Duodenal mucosa (tissue), 2 donors: ENCODE results near the gene LDLRAP1.

Experiments used
- H3K27ac ChIP-seq: one replicate; pipeline ENCODE4 v1.7.0; 2013; ENCODE audit warnings: low read depth, low read length
- H3K27me3 ChIP-seq, 2 donors: one replicate each; pipeline ENCODE4 v1.7.0; 2013; ENCODE audit warnings: low read length in 2 of 2, control low read depth in 1 of 2; ENCODE audit not compliant: insufficient read depth in 2 of 2, control insufficient read depth in 1 of 2
- H3K36me3 ChIP-seq, 2 donors: one replicate each; pipeline ENCODE4 v1.7.0; 2013; ENCODE audit warnings: low read length in 2 of 2, control low read depth in 1 of 2; ENCODE audit not compliant: insufficient read depth in 2 of 2, control insufficient read depth in 1 of 2
- H3K4me1 ChIP-seq, 2 donors: one replicate each; pipeline ENCODE4 v1.7.0; 2013; ENCODE audit warnings: low read length in 2 of 2, control low read depth in 1 of 2; ENCODE audit not compliant: insufficient read depth in 2 of 2, control insufficient read depth in 1 of 2
- H3K4me3 ChIP-seq, 2 donors: one replicate each; pipeline ENCODE4 v1.7.0; 2013; ENCODE audit warnings: low read length in 2 of 2, low read depth in 1 of 2
- H3K9ac ChIP-seq, 2 donors: one replicate each; pipeline ENCODE4 v1.7.0; 2013; ENCODE audit warnings: low read length in 2 of 2, low read depth in 1 of 2
- H3K9me3 ChIP-seq, 2 donors: one replicate each; pipeline ENCODE4 v1.7.0; 2013; ENCODE audit warnings: low read length in 2 of 2, control low read depth in 1 of 2; ENCODE audit not compliant: control insufficient read depth in 1 of 2

LDLRAP1 gene

GRCh38 chr1:25524568-25525360 is 18.6 kb upstream of the LDLRAP1 start:
- Histone ChIP-seq H3K9ac (no peak overlapping the region), H3K4me3 (no peak overlapping the region), H3K27ac (no peak overlapping the region), H3K4me1 (no peaks in the 10 kb centered on the region), H3K27me3 (peaks cover 0 to 3% of the 10 kb centered on the region in 2 donors), H3K9me3 (no peaks in the 10 kb centered on the region), H3K36me3 (no peaks in the 10 kb centered on the region)

DNA sequence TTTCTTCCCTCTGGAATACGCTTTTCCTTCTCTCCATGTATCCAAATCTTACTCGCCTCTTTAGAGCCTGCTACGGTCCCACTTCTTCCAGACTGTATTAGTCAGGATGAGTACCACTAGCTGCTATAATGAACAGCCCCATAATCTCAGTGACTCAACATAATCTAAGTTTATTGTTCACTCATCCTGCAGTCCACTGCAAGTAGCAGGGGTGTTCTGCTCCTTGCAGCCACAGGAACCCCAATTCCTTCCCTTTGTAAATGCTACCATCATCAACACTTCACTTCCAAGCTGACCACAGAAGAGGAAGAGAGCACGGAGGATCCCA is 18.1 kb upstream of the LDLRAP1 start:
- Histone ChIP-seq H3K27ac (no peak overlapping the region), H3K9me3 (no peaks in the 10 kb centered on the region), H3K9ac (no peak overlapping the region), H3K4me3 (no peak overlapping the region), H3K36me3 (no peaks in the 10 kb centered on the region), H3K27me3 (peaks cover 0 to 3% of the 10 kb centered on the region in 2 donors), H3K4me1 (no peaks in the 10 kb centered on the region)

DNA sequence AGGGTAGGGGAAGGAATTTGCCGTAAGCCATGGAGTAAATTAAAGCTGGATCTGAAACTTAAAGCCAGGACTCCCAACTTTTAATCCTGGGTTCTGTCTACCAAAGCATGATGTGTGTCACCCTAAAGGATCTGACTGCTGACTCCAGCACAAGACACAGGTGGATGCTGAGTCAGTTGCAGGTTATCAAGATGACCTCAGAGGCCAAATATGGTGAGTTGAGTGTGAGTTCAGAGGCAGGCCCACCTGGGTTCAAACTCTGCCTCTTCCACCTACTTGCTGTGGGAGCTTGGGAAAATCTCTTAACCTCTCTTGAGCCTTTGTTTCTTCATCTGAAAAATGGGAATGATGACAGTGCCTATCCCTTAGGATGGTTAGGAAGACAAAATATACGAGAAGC is 16.7 kb upstream of the LDLRAP1 start:
- Histone ChIP-seq H3K36me3 (no peaks in the 10 kb centered on the region), H3K27ac (no peak overlapping the region), H3K4me3 (no peak overlapping the region), H3K4me1 (peaks cover 0 to 4% of the 10 kb centered on the region in 2 donors), H3K27me3 (peaks cover 0 to 3% of the 10 kb centered on the region in 2 donors), H3K9ac (no peak overlapping the region), H3K9me3 (no peaks in the 10 kb centered on the region)

- H3K27me3 ChIP-seq: peaks cover 0 to 3% of the 10 kb centered on the region in 2 donors
- H3K9ac ChIP-seq: no peak overlapping the region
- no peak overlapping the region for H3K27ac ChIP-seq
- H3K9me3 ChIP-seq: no peaks in the 10 kb centered on the region
- H3K4me3 ChIP-seq: no peak overlapping the region
- no peaks in the 10 kb centered on the region for H3K36me3 ChIP-seq
- H3K4me1 ChIP-seq: peaks cover 0 to 4% of the 10 kb centered on the region in 2 donors
Measured at GRCh38 chr1:25527226-25527846, 16.1 kb upstream of the LDLRAP1 start.

DNA sequence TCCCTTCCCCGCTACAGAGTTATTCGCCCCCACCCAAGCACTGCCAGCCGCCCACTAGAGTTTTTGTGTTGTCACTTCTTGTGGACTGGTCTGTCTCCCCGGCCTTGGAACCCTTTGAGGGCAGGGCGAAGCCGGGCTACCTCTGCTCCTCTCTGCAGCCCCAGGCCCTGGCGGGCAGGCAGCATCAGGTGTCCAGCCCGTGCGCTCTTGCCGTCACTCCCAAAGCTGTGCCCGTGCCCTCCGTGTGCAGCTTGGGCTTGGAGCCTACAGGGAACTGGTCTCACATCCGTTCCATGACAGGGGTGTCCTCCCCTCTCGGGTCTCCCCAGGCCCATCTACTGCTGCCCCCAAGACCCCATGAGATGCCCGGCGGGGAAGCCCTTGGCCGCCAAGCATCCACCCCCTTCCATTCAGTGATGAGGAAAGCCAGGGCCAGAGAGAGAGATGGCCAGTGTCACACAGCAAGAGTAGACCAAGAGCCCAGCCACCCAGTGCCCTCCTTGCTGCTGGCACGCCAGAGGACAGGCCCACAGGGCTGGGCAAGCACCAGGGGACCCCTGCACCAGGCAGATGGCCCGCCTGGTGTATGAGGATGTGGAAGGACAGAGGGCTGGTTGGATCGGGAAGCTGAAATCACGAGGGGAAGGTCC is 15.3 kb upstream of the LDLRAP1 start:
- H3K27ac ChIP-seq: no peak overlapping the region
- H3K27me3 ChIP-seq: peaks cover 0 to 3% of the 10 kb centered on the region in 2 donors
- no peak overlapping the region for H3K9ac ChIP-seq
- H3K36me3 ChIP-seq: no peaks in the 10 kb centered on the region
- H3K9me3 ChIP-seq: no peaks in the 10 kb centered on the region
- peaks cover 0 to 4% of the 10 kb centered on the region in 2 donors for H3K4me1 ChIP-seq
- H3K4me3 ChIP-seq: no peak overlapping the region

GRCh38 chr1:25528881-25529517 is 14.4 kb upstream of the LDLRAP1 start:
- Histone ChIP-seq H3K9me3 (no peaks in the 10 kb centered on the region), H3K27me3 (peaks cover 0 to 3% of the 10 kb centered on the region in 2 donors), H3K27ac (no peak overlapping the region), H3K9ac (no peak overlapping the region), H3K36me3 (no peaks in the 10 kb centered on the region), H3K4me1 (peaks cover 0 to 4% of the 10 kb centered on the region in 2 donors), H3K4me3 (no peak overlapping the region)

GRCh38 chr1:25529518-25530185 is 13.8 kb upstream of the LDLRAP1 start:
- Histone ChIP-seq H3K27me3 (no peaks in the 10 kb centered on the region), H3K9me3 (no peaks in the 10 kb centered on the region), H3K9ac (no peak overlapping the region), H3K27ac (no peak overlapping the region), H3K4me3 (no peak overlapping the region), H3K4me1 (peaks cover 0 to 4% of the 10 kb centered on the region in 2 donors), H3K36me3 (no peaks in the 10 kb centered on the region)

DNA sequence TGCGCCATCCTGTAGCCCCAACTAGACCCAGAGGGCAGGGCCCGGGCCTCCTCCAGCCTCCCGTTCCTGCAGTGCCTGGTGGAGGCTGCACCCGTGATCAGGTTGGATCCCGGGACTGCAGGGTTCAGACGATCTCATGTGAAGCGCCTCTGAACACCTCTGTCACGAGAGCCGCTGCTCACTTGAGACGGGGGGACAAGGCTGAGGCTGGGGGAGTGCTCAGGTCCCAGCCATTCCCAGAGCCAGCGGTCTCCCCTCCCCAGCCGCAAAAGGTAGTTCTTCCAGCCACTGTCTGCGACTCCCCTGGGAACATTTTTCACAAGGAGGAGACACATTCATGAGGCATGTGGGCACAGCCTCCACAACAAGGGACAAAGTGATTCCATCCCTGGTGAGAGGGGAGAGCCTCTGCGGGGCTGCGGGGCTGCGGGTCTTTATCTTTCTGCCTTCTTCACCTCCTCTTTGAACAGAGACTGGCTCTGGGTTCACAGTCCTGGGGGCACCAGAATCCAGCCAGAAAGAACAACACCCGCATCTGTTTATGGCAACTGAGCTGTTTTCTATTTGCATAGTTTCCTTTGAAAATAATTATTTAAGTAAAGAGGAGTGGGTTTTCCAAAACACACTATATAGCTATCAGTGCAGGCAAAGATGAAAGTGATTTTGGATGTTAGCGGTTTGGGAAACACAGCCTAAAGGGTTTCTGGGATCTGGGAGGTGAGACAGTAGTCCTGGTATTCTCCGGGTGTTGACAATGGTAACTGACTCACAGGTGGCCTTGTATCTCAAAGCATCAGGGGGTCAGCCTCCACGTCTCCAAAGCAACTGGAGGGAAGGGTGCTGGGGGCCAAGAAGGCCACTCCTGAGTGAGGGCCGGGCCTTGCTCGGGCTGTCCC is 13.0 kb upstream of the LDLRAP1 start:
- Histone ChIP-seq H3K9me3 (no peaks in the 10 kb centered on the region), H3K9ac (no peak overlapping the region), H3K4me3 (no peak overlapping the region), H3K27me3 (no peaks in the 10 kb centered on the region), H3K36me3 (no peaks in the 10 kb centered on the region), H3K4me1 (peaks cover 0 to 4% of the 10 kb centered on the region in 2 donors), H3K27ac (no peak overlapping the region)

- no peak overlapping the region for H3K9ac ChIP-seq
- H3K27me3 ChIP-seq: no peaks in the 10 kb centered on the region
- no peak overlapping the region for H3K4me3 ChIP-seq
- no peaks in the 10 kb centered on the region for H3K36me3 ChIP-seq
- no peaks in the 10 kb centered on the region for H3K9me3 ChIP-seq
- H3K4me1 ChIP-seq: peaks cover 0 to 4% of the 10 kb centered on the region in 2 donors
- no peak overlapping the region for H3K27ac ChIP-seq
Measured at GRCh38 chr1:25531082-25531461, 12.3 kb upstream of the LDLRAP1 start.
